Heart right ventricle (tissue), 16 donors: Measurements from ENCODE around the gene KLHDC8B. TPM values are rescaled to one million over a fixed set of nuclear protein-coding genes. Genes with fewer than 3 reads are reported as not detected.

ENCODE experiments used
- ATAC-seq, 8 donors: fragments of 200-7000 bp; cut with Tn5 transposase; one replicate each; pipeline ENCODE4 v1.9.1; 2020; ENCODE audit warnings: mild to moderate bottlenecking in 8 of 8, moderate library complexity in 8 of 8, moderate number of reproducible peaks in 1 of 8
- DNase-seq, 2 donors: peaks; one replicate each; pipeline ENCODE4 v3.0.0-alpha.2; 2020
- H3K27ac ChIP-seq, 10 donors: fragments of 200-600 bp; sonication (generic) in 2 of 10; one replicate each; pipeline versions ENCODE4 v1.5.0 to v1.8.0; 2020 to 2022; ENCODE audit warnings: mild to moderate bottlenecking in 3 of 10
- H3K27me3 ChIP-seq, 7 donors: fragments of 200-600 bp; one replicate each; pipeline ENCODE4 v1.8.0; 2021 to 2022; ENCODE audit warnings: mild to moderate bottlenecking in 2 of 7
- H3K36me3 ChIP-seq, 9 donors: fragments of 200-600 bp; sonication (generic) in 1 of 9; one replicate each; pipeline versions ENCODE4 v1.5.0 to v1.8.0; 2020 to 2022; ENCODE audit warnings: mild to moderate bottlenecking in 2 of 9
- H3K4me1 ChIP-seq, 9 donors: fragments of 200-600 bp; sonication (generic) in 1 of 9; one replicate each; pipeline versions ENCODE4 v1.5.0 to v1.8.0; 2020 to 2022; ENCODE audit warnings: mild to moderate bottlenecking in 4 of 9
- H3K4me3 ChIP-seq, 10 donors: fragments of 200-600 bp; sonication (generic) in 2 of 10; one replicate each; pipeline versions ENCODE4 v1.5.0 to v1.8.0; 2020 to 2022; ENCODE audit warnings: mild to moderate bottlenecking in 7 of 10, moderate library complexity in 2 of 10
- H3K9me3 ChIP-seq, 11 donors: fragments of 200-600 bp in 10 of 11; sonication (generic) in 2 of 11; one replicate each; pipeline versions ENCODE4 v1.5.0 to v1.8.0; 2013 to 2022; ENCODE audit warnings: mild to moderate bottlenecking in 2 of 11, control low read depth in 1 of 11, moderate library complexity in 1 of 11
- WGBS, 2 donors: extraction: QIAGEN DNeasy Blood & Tissue Kit; methylation state at CpG; one replicate each; pipeline ENCODE4 v1.1.7; 2013; ENCODE audit warnings: inconsistent platforms in 1 of 2; 5-methylcytosine and 5-hydroxymethylcytosine counted together
- intact Hi-C, 10 donors: fragments of 100-400 bp; cut with DNase I; formaldehyde crosslinking; loops; one replicate each; pipeline versions ENCODE4 v1.11.1 to v1.14.2; 2022
- polyA plus RNA-seq, 2 donors: library from polyadenylated mRNA; stranded (reverse); fragments of 200-250 nt; gene quantifications; one replicate each; pipeline ENCODE4 v1.2.3, GENCODE V29; 2013
- total RNA-seq, 10 donors: library from RNA; stranded (reverse); fragmentation: NEBNext Ultra II Directional in 3 of 10; extraction: Animal tissue kit (Norgen Biotek cat#: 25700) in 3 of 10; gene quantifications; one replicate each; pipeline versions ENCODE4 v1.2.1 to v1.2.4, GENCODE V29; 2021 to 2023
- TF ChIP-seq, protein P1 (sequence below), 9 donors: fragments of 200-600 bp; sonication (generic) in 2 of 9; IDR thresholded peaks; one replicate each; pipeline versions ENCODE4 v1.5.0 to v1.8.0; 2021 to 2022; ENCODE audit warnings: antibody characterized with exemption in 9 of 9, mild to moderate bottlenecking in 5 of 9, moderate library complexity in 1 of 9
- donor health status: Arrhythmogenic right ventricular cardiomyopathy.
- donor health status: ischemic (EF 13 %, LVEDD 7.1; RV severe dilation, severe dysfunction).
- donor health status: healthy with polysubstance abuse.
- donor health status: DM: no; HTN: yes; CAD: no.
- donor health status: DM: no; HTN: no; CAD: no.
- donor health status: ischemic (EF 25% LVEDD 6.9; RV normal size, moderate dysfunction).
- donor health status: ischemic (EF 25% LVEDD 5.7; RV mildly dilated, moderate dysfunction).
- donor health status: healthy.
- donor health status: DM: yes; HTN: yes; CAD: no.
- donor health status: Ischemic cardiomyopathy.
- donor health status: ischemic (EF 35%, LVEDD 5.7; RV mildly dilated, moderate dysfunction).
- donor health status: nonischemic (EF 11% LVEDD 7.7; RV severe dilation, severe dysfunction).
- donor health status: DM: yes; HTN: yes; CAD: no.
- donor health status: PGD.
- donor health status: ischemic (EF 29% LVEDD 5.4; RV normal size, mild dysfunction).
- donor health status: nonischemic (EF 23%, LVEDD 6.1; RV moderate dilation, normal function).

Gene KLHDC8B
- total and polyA plus RNA-seq, 12 donors, result 56.2 to 190 (median 117) TPM

DNA sequence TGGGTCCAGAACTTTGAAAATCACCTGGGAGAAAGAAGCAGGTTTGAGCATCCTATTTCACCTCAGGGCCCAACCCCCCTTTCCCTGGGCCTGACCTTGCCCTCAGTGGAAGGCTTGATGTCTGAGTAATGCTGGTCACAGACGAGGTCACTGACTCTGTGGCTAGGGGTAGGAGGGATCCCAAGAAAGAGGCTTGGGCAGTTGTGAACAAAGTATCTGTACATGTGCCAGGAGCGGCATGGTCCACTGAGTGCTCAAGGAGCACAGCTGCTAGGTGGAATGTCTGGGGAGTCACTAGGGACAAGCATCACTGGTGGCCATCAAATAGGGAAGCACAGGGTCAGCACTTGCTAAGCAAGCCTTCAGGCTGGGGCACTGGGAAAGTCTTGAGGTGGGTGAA lies 12.6 kb upstream of the KLHDC8B start:
- Histone ChIP-seq H3K9me3 (no peaks in the 10 kb centered on the region), H3K4me3 (no peak overlapping the region), H3K27ac (no peak overlapping the region), H3K4me1 (peaks cover 0 to 4% (median 0%) of the 10 kb centered on the region in 9 donors), H3K36me3 (peaks cover 0 to 26% (median 6%) of the 10 kb centered on the region in 9 donors), H3K27me3 (no peaks in the 10 kb centered on the region)
- no peak for DNase-seq
- WGBS, 2 donors, result 76 to 81% methylated on average over 2 of the region's 2 CpGs
- intact Hi-C loops, result no loop called here
- no peak for ATAC-seq
- TF ChIP-seq, protein P1, sequence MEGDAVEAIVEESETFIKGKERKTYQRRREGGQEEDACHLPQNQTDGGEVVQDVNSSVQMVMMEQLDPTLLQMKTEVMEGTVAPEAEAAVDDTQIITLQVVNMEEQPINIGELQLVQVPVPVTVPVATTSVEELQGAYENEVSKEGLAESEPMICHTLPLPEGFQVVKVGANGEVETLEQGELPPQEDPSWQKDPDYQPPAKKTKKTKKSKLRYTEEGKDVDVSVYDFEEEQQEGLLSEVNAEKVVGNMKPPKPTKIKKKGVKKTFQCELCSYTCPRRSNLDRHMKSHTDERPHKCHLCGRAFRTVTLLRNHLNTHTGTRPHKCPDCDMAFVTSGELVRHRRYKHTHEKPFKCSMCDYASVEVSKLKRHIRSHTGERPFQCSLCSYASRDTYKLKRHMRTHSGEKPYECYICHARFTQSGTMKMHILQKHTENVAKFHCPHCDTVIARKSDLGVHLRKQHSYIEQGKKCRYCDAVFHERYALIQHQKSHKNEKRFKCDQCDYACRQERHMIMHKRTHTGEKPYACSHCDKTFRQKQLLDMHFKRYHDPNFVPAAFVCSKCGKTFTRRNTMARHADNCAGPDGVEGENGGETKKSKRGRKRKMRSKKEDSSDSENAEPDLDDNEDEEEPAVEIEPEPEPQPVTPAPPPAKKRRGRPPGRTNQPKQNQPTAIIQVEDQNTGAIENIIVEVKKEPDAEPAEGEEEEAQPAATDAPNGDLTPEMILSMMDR (IDR thresholded peaks at IDR 0.05), result no peak

DNA sequence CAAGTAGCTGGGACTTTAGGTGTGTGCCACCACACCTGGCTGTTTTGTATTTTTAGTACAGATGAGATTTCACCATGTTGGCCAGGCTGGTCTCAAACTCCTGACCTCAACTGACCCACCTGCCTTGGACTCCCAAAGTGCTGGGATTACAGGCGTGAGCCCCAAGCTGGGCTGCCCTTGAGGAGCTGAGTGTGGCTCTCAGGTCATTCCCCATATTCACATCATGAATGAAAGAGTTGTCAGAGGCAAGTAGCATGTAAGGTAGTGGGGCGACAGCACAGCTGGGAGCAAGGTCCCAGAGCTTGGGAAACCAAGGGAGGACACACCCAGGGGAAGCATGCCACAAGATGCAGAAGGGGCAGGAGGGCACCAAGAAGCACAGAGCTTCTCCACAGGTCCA lies 10.2 kb upstream of the KLHDC8B start:
- peaks cover 3 to 17% (median 14%) of the 10 kb centered on the region in 9 donors for H3K4me1 ChIP-seq
- 89 to 94% methylated on average over 2 of the region's 2 CpGs for WGBS, 2 donors
- intact Hi-C loops, result loop anchor here in 1 of 10 donors (10.0 kb wide), 1 partner anchor 264 kb away; the partner anchor contains the start of genes AMT and NICN1
- H3K27me3 ChIP-seq, result no peaks in the 10 kb centered on the region
- H3K4me3 ChIP-seq, result no peak overlapping the region
- H3K36me3 ChIP-seq, result peaks cover 0 to 35% (median 6%) of the 10 kb centered on the region in 9 donors
- ATAC-seq (no peak), DNase-seq (no peak)
- TF ChIP-seq, protein P1 (IDR thresholded peaks at IDR 0.05), result no peak
- H3K27ac ChIP-seq, result no peak overlapping the region
- H3K9me3 ChIP-seq, result no peaks in the 10 kb centered on the region

DNA sequence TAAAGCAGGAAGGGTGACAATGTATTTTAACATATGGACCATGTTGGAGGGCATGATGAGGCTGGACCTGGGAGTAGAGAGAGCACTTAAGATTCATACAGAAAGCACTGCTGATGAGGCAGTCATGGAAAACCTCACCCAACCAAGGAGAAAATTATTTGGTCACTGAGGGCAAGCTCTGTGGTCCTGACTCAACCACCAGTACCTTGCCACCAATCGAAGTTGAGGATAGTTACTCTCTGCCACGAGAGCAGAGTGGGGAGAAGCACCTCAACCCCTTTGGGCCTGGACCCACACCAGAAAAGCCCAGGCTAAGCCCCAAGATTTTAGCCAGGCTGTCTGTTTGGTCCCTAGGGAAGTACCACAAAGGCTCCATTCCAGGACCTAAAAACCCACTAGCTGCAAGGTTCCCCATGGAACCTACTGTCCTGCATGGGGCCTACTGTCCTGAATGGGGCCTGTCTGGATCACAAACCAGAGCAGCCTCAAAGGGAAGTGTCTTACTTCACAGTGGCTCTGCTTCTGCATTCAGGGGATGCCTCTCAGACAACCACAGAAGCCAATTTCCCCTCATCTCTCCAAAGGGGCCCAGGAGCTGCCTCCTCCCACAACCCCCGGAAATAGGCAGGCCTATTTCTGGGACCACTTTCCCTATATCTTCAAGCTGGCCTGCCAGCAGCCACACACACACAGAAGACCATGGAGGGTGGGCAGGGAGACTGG lies 9.4 kb upstream of the KLHDC8B start:
- Histone ChIP-seq H3K27ac (no peak overlapping the region), H3K36me3 (peaks cover 0 to 35% (median 6%) of the 10 kb centered on the region in 9 donors), H3K9me3 (no peaks in the 10 kb centered on the region), H3K27me3 (no peaks in the 10 kb centered on the region), H3K4me1 (peaks cover 3 to 23% (median 20%) of the 10 kb centered on the region in 9 donors), H3K4me3 (no peak overlapping the region)
- intact Hi-C loops, result loop anchor here in 1 of 10 donors (10.0 kb wide), 1 partner anchor 263 kb away; the partner anchor contains the start of genes AMT and NICN1
- DNase-seq (no peak), ATAC-seq (no peak)
- WGBS, 2 donors, result 73 to 79% methylated on average over 3 of the region's 3 CpGs
- TF ChIP-seq, protein P1 (IDR thresholded peaks at IDR 0.05), result no peak

DNA sequence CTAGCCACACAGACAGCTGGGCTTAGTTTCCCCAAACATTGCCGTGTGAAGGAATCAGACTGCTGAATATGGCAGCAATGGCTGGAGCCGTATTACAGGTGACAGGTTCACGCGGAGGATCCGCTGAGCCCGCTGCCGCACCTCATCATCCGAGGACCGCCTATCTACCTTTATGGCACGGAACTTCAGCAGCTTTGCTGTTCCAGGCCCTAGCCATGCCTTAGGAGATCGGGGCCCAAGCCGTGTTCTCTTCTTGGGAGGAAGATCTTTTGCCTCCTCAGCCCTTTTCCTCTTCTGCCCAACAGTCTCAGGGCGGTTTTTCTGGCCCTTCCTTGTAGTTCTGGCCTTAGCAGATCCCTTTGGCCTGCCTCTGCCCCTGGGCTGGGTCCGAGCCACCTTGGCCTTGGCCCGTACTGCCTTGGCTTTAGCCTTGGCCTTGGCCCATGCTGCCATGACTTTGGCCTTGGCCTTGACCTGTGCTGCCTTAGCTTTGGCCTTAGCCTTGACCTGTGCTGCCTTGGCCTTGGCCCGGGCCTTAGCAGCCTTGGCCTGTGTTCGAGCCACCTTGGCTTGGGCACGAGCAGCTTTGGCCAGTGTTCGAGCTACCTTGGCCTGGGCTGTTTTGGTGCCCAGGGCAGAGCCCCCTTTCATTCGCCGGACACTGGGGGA lies 8.5 kb upstream of the KLHDC8B start:
- Histone ChIP-seq H3K4me1 (peaks cover 3 to 24% (median 20%) of the 10 kb centered on the region in 9 donors), H3K9me3 (no peaks in the 10 kb centered on the region), H3K27me3 (no peaks in the 10 kb centered on the region), H3K27ac (no peak overlapping the region), H3K4me3 (no peak overlapping the region), H3K36me3 (peaks cover 0 to 35% (median 6%) of the 10 kb centered on the region in 9 donors)
- ATAC-seq, result no peak
- TF ChIP-seq, protein P1 (IDR thresholded peaks at IDR 0.05), result no peak
- DNase-seq, result no peak
- intact Hi-C loops, result loop anchor here in 1 of 10 donors (10.0 kb wide), 1 partner anchor 262 kb away; the partner anchor contains the start of genes AMT and NICN1
- 95 to 97% methylated on average over 21 of the region's 21 CpGs for WGBS, 2 donors
